ENCODE results near the gene CISTR.

GRCh38 chr12:53757101-53757770, 5.5 kb upstream of the CISTR start:
- TF ChIP-seq CTCF (IDR thresholded peaks at IDR 0.05) (peak; percentile 87 to 98 (median 96)), POLR2A (IDR thresholded peaks at IDR 0.05) (no peak)
